B cell (primary cell): ENCODE measurements around the gene LYPD1. TPM values are rescaled to one million over a fixed set of nuclear protein-coding genes. Genes with fewer than 3 reads are reported as not detected.

ENCODE experiments used
- ATAC-seq: fragments of 200-7000 bp; cut with Tn5 transposase; one replicate; pipeline ENCODE4 v1.10.0; 2021; ENCODE audit warnings: low read depth, mild to moderate bottlenecking, moderate number of reproducible peaks, moderate library complexity
- CTCF ChIA-PET: fragments of 350-600 bp; sonication (Branson Sonifier 250); formaldehyde crosslinking; loops from one replicate; lab custom pipeline; 2021; ENCODE audit warnings: antibody characterized with exemption, inconsistent platforms; lab: Charles Lee
- POLR2A ChIA-PET: fragments of 350-600 bp; sonication (Branson Sonifier 250); formaldehyde crosslinking; loops from one replicate; lab custom pipeline; 2021; ENCODE audit warnings: antibody characterized with exemption; lab: Charles Lee
- DNase-seq: peaks from one replicate; pipeline ENCODE4 v3.0.0; 2013
- H2AFZ ChIP-seq: 2 replicates; pipeline ENCODE4 v1.6.1; 2012; ENCODE audit warnings: mild to moderate bottlenecking, low read depth, low read length; ENCODE audit not compliant: insufficient read depth, poor library complexity, severe bottlenecking
- H3K27ac ChIP-seq, 2 donors: 1 replicate in 1 of 2; 2 replicates in 1 of 2; pipeline ENCODE4 v1.5.1; 2012 to 2013; ENCODE audit warnings: low read length in 2 of 2, mild to moderate bottlenecking in 2 of 2, moderate library complexity in 1 of 2
- H3K27me3 ChIP-seq, 4 experiments: fragments of 200-600 bp in 1 of 4; sonication (generic) in 1 of 4; replicated peaks in 1 of 4; 1 replicate in 2 of 4; 2 replicates in 2 of 4; pipeline versions ENCODE4 v1.6.1 to v1.7.0; 2013 to 2016; ENCODE audit warnings: low read length in 3 of 4, mild to moderate bottlenecking in 2 of 4, mixed read lengths in 1 of 4, moderate library complexity in 1 of 4; ENCODE audit not compliant: insufficient read depth in 4 of 4, control insufficient read depth in 3 of 4; ENCODE audit errors: control extremely low read depth in 1 of 4
- H3K36me3 ChIP-seq, 2 experiments: replicated peaks in 1 of 2; 1 replicate in 1 of 2; 2 replicates in 1 of 2; pipeline versions ENCODE4 v1.6.1 to v1.7.1; 2013; ENCODE audit warnings: low read length in 1 of 2; ENCODE audit not compliant: insufficient read depth in 2 of 2, control insufficient read depth in 1 of 2; ENCODE audit errors: control extremely low read depth in 1 of 2, extremely low read depth in 1 of 2
- H3K4me1 ChIP-seq, 2 donors: fragments of 200-600 bp in 1 of 2; sonication (generic) in 1 of 2; 1 replicate in 1 of 2; 2 replicates in 1 of 2; pipeline versions ENCODE4 v1.5.1 to v1.6.1; 2013 to 2017; ENCODE audit warnings: low read length in 2 of 2; ENCODE audit not compliant: control insufficient read depth in 2 of 2, insufficient read depth in 2 of 2
- H3K4me2 ChIP-seq: replicated peaks from 2 replicates; pipeline ENCODE3; 2012; ENCODE audit warnings: mild to moderate bottlenecking, low read depth, low read length; ENCODE audit not compliant: poor library complexity, severe bottlenecking
- H3K4me3 ChIP-seq, 5 experiments: fragments of 200-600 bp in 1 of 5; sonication (generic) in 1 of 5; 1 replicate in 3 of 5; 2 replicates in 2 of 5; pipeline versions ENCODE4 v1.5.1 to v1.7.0; 2011 to 2016; ENCODE audit warnings: low read length in 4 of 5, mild to moderate bottlenecking in 4 of 5, low read depth in 2 of 5, control low read depth in 1 of 5, moderate library complexity in 1 of 5; ENCODE audit not compliant: insufficient read depth in 1 of 5; ENCODE audit errors: control extremely low read depth in 1 of 5, extremely low read depth in 1 of 5
- H3K79me2 ChIP-seq: fragments of 200-600 bp; sonication (generic); one replicate; pipeline ENCODE4 v1.6.0; 2016; ENCODE audit warnings: low read length; ENCODE audit not compliant: control insufficient read depth, insufficient read depth
- H3K9ac ChIP-seq: fragments of 200-600 bp; sonication (generic); 2 replicates; pipeline ENCODE4 v1.6.1; 2017; ENCODE audit warnings: mild to moderate bottlenecking, low read length, moderate library complexity
- H3K9me3 ChIP-seq, 3 donors: one replicate each; pipeline versions ENCODE4 v1.6.1 to v1.7.1; 2013; ENCODE audit warnings: low read length in 2 of 3; ENCODE audit not compliant: control insufficient read depth in 2 of 3, insufficient read depth in 1 of 3; ENCODE audit errors: control extremely low read depth in 1 of 3
- H4K20me1 ChIP-seq: 2 replicates; pipeline ENCODE4 v1.6.0; 2012; ENCODE audit warnings: mild to moderate bottlenecking, low read length; ENCODE audit not compliant: insufficient read depth, control insufficient read depth, poor library complexity, severe bottlenecking
- H3K27ac Mint-ChIP-seq: one replicate; pipeline ENCODE4 v1.8.0; 2021; ENCODE audit warnings: mixed read lengths
- H3K27me3 Mint-ChIP-seq: one replicate; pipeline ENCODE4 v1.8.0; 2021; ENCODE audit warnings: mixed read lengths
- H3K4me1 Mint-ChIP-seq: one replicate; pipeline ENCODE4 v1.8.0; 2021; ENCODE audit warnings: mixed read lengths
- H3K4me3 Mint-ChIP-seq: one replicate; pipeline ENCODE4 v1.8.0; 2021; ENCODE audit warnings: mixed read lengths
- H3K9me3 Mint-ChIP-seq: one replicate; pipeline ENCODE4 v1.8.0; 2022; ENCODE audit warnings: mixed read lengths; ENCODE audit not compliant: insufficient read depth
- CTCF ChIP-seq: fragments of 200-600 bp; IDR thresholded peaks from one replicate; pipeline ENCODE4 v1.8.0; 2022; ENCODE audit warnings: antibody characterized with exemption, mild to moderate bottlenecking
- EZH2 ChIP-seq: IDR thresholded peaks from 2 replicates; pipeline ENCODE4 v1.6.1; 2012; ENCODE audit warnings: borderline replicate concordance, low read depth, mild to moderate bottlenecking, moderate library complexity, low read length; ENCODE audit not compliant: insufficient read depth, poor library complexity, severe bottlenecking
- WGBS: methylation state at CpG from one replicate; pipeline ENCODE4 v1.1.5; 2013; ENCODE audit warnings: missing lambda C conversion rate; ENCODE audit not compliant: insufficient coverage; 5-methylcytosine and 5-hydroxymethylcytosine counted together
- intact Hi-C: fragments of 100-400 bp; cut with micrococcal nuclease; formaldehyde crosslinking; loops from one replicate; pipeline ENCODE4 v1.10.0; 2022
- polyA plus RNA-seq: library from polyadenylated mRNA; depleted of rRNA; stranded (reverse); fragments of >200 nt; gene quantifications from 2 replicates; pipeline ENCODE4 v1.2.3, GENCODE V29; 2012
- total RNA-seq, 2 donors: library from RNA; stranded (reverse); fragments of 120-200 nt in 1 of 2; gene quantifications; 1 replicate in 1 of 2; 2 replicates in 1 of 2; pipeline versions ENCODE4 v1.2.3 to v1.2.4, GENCODE V29; 2013 to 2022

LYPD1 gene
- total and polyA plus RNA-seq, 2 donors (not counting 1 experiment from before 2014, with no cell fraction given), result 0.07 TPM; not detected in 1

- H3K27ac Mint-ChIP-seq, result peak overlapping the region; percentile 71
- H3K4me1 Mint-ChIP-seq, result peaks cover 51% of the 10 kb centered on the region
- Histone ChIP-seq H3K4me1 (peaks cover 4 to 11% of the 10 kb centered on the region in 2 donors), H3K79me2 (no peaks in the 10 kb centered on the region), H2AFZ (no peak overlapping the region), H3K4me2 (peak overlapping the region; percentile 42), H3K36me3 (no peaks in the 10 kb centered on the region), H3K27me3 (peaks cover 0 to 3% (median 0%) of the 10 kb centered on the region in 4 experiments), H3K4me3 (no peak overlapping the region), H3K27ac (no peak overlapping the region), H4K20me1 (no peaks in the 10 kb centered on the region), H3K9me3 (peaks cover 0 to 7% (median 0%) of the 10 kb centered on the region in 3 donors), H3K9ac (no peak overlapping the region)
- H3K27me3 Mint-ChIP-seq, result peaks cover 5% of the 10 kb centered on the region
- CTCF ChIA-PET, result no interaction called here
- peak overlapping the region; percentile 36 for H3K4me3 Mint-ChIP-seq
- 30% methylated on average over 10 of the region's 18 CpGs for WGBS
- intact Hi-C loops, result no loop called here
- DNase-seq, result peak; percentile 40
- TF ChIP-seq CTCF, result no peak
- no peak for TF ChIP-seq EZH2
- no peaks in the 10 kb centered on the region for H3K9me3 Mint-ChIP-seq
- peak; percentile 92 for ATAC-seq
- POLR2A ChIA-PET, result no interaction called here
Measured at GRCh38 chr2:132645722-132646539, 24.1 kb downstream of the LYPD1 start.

- CTCF ChIA-PET, result no interaction called here
- H3K27ac Mint-ChIP-seq, result peak overlapping the region; percentile 63
Measured at GRCh38 chr2:132645176-132645575, 24.8 kb downstream of the LYPD1 start.

More at GRCh38 chr2:132645176-132645575, 24.8 kb downstream of the LYPD1 start:
- Histone ChIP-seq H3K4me2 (no peak overlapping the region), H3K4me1 (peaks cover 4 to 11% of the 10 kb centered on the region in 2 donors), H2AFZ (no peak overlapping the region), H3K4me3 (no peak overlapping the region), H3K36me3 (no peaks in the 10 kb centered on the region), H3K79me2 (no peaks in the 10 kb centered on the region), H3K9me3 (peaks cover 0 to 7% (median 0%) of the 10 kb centered on the region in 3 donors), H3K27ac (no peak overlapping the region), H3K9ac (no peak overlapping the region), H4K20me1 (no peaks in the 10 kb centered on the region), H3K27me3 (peaks cover 0 to 3% (median 0%) of the 10 kb centered on the region in 4 experiments)
- 88% methylated on average over 35 of the region's 35 CpGs for WGBS
- POLR2A ChIA-PET, result no interaction called here
- no peak for ATAC-seq
- peak; percentile 6 for DNase-seq
- Mint-ChIP-seq H3K4me3 (peak overlapping the region; percentile 53), H3K4me1 (peaks cover 51% of the 10 kb centered on the region), H3K27me3 (peaks cover 5% of the 10 kb centered on the region), H3K9me3 (no peaks in the 10 kb centered on the region)
- intact Hi-C loops, result no loop called here
- no peak for TF ChIP-seq EZH2
- TF ChIP-seq CTCF, result no peak
